GM19023 (cell line): ENCODE results near the gene BRD3.

Experiments used
- ATAC-seq: cut with Tn5 transposase; IDR thresholded peaks from one replicate; pipeline ENCODE4 v1.9.1; 2021; ENCODE audit warnings: mild to moderate bottlenecking, moderate library complexity; ENCODE audit not compliant: unreplicated experiment

BRD3 gene

GRCh38 chr9:134066913-134067851 lies 644 bp downstream of the BRD3 start:
- peak; percentile 2 for ATAC-seq

GRCh38 chr9:134066526-134066912 lies 1.3 kb downstream of the BRD3 start:
- ATAC-seq = no peak

GRCh38 chr9:134065612-134066419 lies 2.0 kb downstream of the BRD3 start:
- ATAC-seq = no peak

- ATAC-seq = no peak
Observed at GRCh38 chr9:134064711-134065110, 3.1 kb downstream of the BRD3 start.

- ATAC-seq = no peak
Observed at GRCh38 chr9:134063571-134064450, 4.0 kb downstream of the BRD3 start.

- no peak for ATAC-seq
Observed at GRCh38 chr9:134063088-134063570, 4.7 kb downstream of the BRD3 start.

- no peak for ATAC-seq
Observed at GRCh38 chr9:134062461-134063087, 5.3 kb downstream of the BRD3 start.

- ATAC-seq = no peak
Observed at GRCh38 chr9:134061688-134062371, 6.0 kb downstream of the BRD3 start.

GRCh38 chr9:134061019-134061687 lies 6.7 kb downstream of the BRD3 start:
- no peak for ATAC-seq

GRCh38 chr9:134060546-134060945 lies 7.3 kb downstream of the BRD3 start:
- no peak for ATAC-seq

- ATAC-seq = peak; percentile 70
Observed at GRCh38 chr9:134059661-134060395, 8.0 kb downstream of the BRD3 start.

GRCh38 chr9:134059188-134059641 lies 8.6 kb downstream of the BRD3 start:
- ATAC-seq = no peak

GRCh38 chr9:134058716-134059115 lies 9.1 kb downstream of the BRD3 start:
- ATAC-seq = no peak

GRCh38 chr9:134057751-134058701 lies 9.8 kb downstream of the BRD3 start:
- no peak for ATAC-seq

- no peak for ATAC-seq
Observed at GRCh38 chr9:134057307-134057657, 10.5 kb downstream of the BRD3 start.

GRCh38 chr9:134056483-134057306 lies 11.1 kb downstream of the BRD3 start:
- no peak for ATAC-seq
